ENCODE measurements around the gene MRPL58. TPM values are rescaled to one million over a fixed set of nuclear protein-coding genes. Genes with fewer than 3 reads are reported as not detected.
A peak's percentile ranks its signal among the peaks of the same experiment; 100 is the strongest.
"Not testable (repeated sequence)": the region's sequence is repeated elsewhere in the genome, so short reads cannot be mapped to it uniquely, and the experiment has no call there.

Gene MRPL58
- total and polyA plus RNA-seq, 2 experiments from 2014 or later: 38.0 to 66.7 TPM

DNA sequence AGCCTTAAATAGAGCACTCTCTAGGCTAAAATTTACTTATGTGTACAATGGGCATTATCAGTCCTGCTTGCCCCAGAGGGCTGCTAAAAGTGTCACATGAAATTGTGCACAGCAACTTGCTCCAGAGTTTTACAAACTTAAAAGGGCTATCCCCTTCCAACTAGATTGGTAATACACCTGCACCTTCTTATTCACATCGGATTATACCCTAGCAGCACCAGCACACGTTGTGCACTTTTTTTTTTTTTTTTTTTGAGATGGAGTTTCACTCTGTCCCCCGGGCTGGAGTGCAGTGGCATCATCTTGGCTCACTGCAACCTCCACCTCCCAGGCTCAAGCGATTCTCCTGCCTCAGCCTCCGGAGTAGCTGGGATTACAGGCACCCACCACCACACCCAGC is 31.3 kb downstream of the MRPL58 start:
- H3K4me1 ChIP-seq (ENCODE audit: insufficient read depth): peaks cover 39% of the 10 kb centered on the region
- H3K9me2 ChIP-seq (ENCODE audit: insufficient read depth); H3K27me3 ChIP-seq (ENCODE audit: insufficient read depth); H3K4me3 ChIP-seq; ATAC-seq; H2AFZ ChIP-seq; DNase-seq (ENCODE audit: low spot score); H3K9me3 Mint-ChIP-seq: not testable (repeated sequence)
- peak overlapping the region; percentile 45; the same call in 2 of the 3 replicates for H3K4me3 Mint-ChIP-seq
- H3F3A ChIP-seq (replicated peaks; ENCODE audit: low read depth): peaks cover 51% of the 10 kb centered on the region
- H3K4me2 ChIP-seq: peak overlapping the region; percentile 67
- H4K20me1 ChIP-seq (replicated peaks; ENCODE audit: insufficient read depth): peaks cover 12% of the 10 kb centered on the region
- peaks cover 19% of the 10 kb centered on the region for H3K36me3 ChIP-seq (ENCODE audit: insufficient read depth)
- peaks cover 50% of the 10 kb centered on the region for H3K79me2 ChIP-seq (replicated peaks; ENCODE audit: insufficient read depth)
- H3K36me3 Mint-ChIP-seq (ENCODE audit: low read depth): peaks cover 47% of the 10 kb centered on the region
- peaks cover 44% of the 10 kb centered on the region for H3K4me1 Mint-ChIP-seq
- peak overlapping the region; percentile 65; the same call in 1 of the 2 replicates for H3K27ac Mint-ChIP-seq
- peak overlapping the region; percentile 95 for H3K27ac ChIP-seq (ENCODE audit: low read depth)
- peaks cover 14% of the 10 kb centered on the region for H3K27me3 Mint-ChIP-seq (ENCODE audit: insufficient read depth, low read depth, poor library complexity)

DNA sequence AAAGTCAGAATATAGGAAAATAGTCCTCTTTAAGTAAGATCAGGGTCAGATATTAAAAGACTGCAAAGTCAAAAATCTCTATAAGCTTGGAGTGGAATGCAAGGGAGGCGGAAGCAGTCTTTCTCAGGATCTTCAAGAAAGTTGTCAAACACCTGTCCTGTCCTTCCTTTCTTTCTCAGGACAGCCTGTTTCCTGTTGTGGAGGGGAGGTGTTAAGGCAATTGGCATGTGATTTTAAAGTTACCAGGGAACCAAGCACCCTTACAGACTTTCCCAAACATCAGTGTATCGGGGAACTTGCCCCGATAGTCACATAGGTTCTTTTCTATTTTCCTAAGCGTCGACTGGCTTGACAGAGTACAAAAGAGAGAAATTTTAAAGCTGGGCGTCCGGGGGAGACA is 32.2 kb downstream of the MRPL58 start:
- peaks cover 50% of the 10 kb centered on the region for H3K4me1 Mint-ChIP-seq
- peak; percentile 60 for DNase-seq (ENCODE audit: low spot score)
- Histone ChIP-seq H3K79me2 (replicated peaks; ENCODE audit: insufficient read depth) (peaks cover 59% of the 10 kb centered on the region), H4K20me1 (replicated peaks; ENCODE audit: insufficient read depth) (peaks cover 18% of the 10 kb centered on the region), H3K27ac (ENCODE audit: low read depth) (peak overlapping the region; percentile 95), H3K4me1 (ENCODE audit: insufficient read depth) (peaks cover 40% of the 10 kb centered on the region), H3F3A (replicated peaks; ENCODE audit: low read depth) (peaks cover 53% of the 10 kb centered on the region), H2AFZ (no peak overlapping the region), H3K4me2 (peak overlapping the region; percentile 88), H3K27me3 (ENCODE audit: insufficient read depth) (no peaks in the 10 kb centered on the region), H3K9me2 (ENCODE audit: insufficient read depth) (no peaks in the 10 kb centered on the region), H3K36me3 (ENCODE audit: insufficient read depth) (peaks cover 12% of the 10 kb centered on the region; the same call in 1 of the 2 replicates), H3K4me3 (peak overlapping the region; percentile 100)
- H3K4me3 Mint-ChIP-seq: peak overlapping the region; percentile 85
- peak overlapping the region; percentile 94 for H3K27ac Mint-ChIP-seq
- H3K36me3 Mint-ChIP-seq (ENCODE audit: low read depth): peaks cover 45% of the 10 kb centered on the region
- H3K9me3 Mint-ChIP-seq: no peaks in the 10 kb centered on the region
- H3K27me3 Mint-ChIP-seq (ENCODE audit: insufficient read depth, low read depth, poor library complexity): peaks cover 14% of the 10 kb centered on the region
- ATAC-seq: no peak
- TF ChIP-seq, protein P1, sequence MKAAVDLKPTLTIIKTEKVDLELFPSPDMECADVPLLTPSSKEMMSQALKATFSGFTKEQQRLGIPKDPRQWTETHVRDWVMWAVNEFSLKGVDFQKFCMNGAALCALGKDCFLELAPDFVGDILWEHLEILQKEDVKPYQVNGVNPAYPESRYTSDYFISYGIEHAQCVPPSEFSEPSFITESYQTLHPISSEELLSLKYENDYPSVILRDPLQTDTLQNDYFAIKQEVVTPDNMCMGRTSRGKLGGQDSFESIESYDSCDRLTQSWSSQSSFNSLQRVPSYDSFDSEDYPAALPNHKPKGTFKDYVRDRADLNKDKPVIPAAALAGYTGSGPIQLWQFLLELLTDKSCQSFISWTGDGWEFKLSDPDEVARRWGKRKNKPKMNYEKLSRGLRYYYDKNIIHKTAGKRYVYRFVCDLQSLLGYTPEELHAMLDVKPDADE (IDR thresholded peaks at IDR 0.05): no peak
- no peak for TF ChIP-seq JUNB (IDR thresholded peaks at IDR 0.05; ENCODE audit: unreplicated experiment)
- TF ChIP-seq, protein P2, sequence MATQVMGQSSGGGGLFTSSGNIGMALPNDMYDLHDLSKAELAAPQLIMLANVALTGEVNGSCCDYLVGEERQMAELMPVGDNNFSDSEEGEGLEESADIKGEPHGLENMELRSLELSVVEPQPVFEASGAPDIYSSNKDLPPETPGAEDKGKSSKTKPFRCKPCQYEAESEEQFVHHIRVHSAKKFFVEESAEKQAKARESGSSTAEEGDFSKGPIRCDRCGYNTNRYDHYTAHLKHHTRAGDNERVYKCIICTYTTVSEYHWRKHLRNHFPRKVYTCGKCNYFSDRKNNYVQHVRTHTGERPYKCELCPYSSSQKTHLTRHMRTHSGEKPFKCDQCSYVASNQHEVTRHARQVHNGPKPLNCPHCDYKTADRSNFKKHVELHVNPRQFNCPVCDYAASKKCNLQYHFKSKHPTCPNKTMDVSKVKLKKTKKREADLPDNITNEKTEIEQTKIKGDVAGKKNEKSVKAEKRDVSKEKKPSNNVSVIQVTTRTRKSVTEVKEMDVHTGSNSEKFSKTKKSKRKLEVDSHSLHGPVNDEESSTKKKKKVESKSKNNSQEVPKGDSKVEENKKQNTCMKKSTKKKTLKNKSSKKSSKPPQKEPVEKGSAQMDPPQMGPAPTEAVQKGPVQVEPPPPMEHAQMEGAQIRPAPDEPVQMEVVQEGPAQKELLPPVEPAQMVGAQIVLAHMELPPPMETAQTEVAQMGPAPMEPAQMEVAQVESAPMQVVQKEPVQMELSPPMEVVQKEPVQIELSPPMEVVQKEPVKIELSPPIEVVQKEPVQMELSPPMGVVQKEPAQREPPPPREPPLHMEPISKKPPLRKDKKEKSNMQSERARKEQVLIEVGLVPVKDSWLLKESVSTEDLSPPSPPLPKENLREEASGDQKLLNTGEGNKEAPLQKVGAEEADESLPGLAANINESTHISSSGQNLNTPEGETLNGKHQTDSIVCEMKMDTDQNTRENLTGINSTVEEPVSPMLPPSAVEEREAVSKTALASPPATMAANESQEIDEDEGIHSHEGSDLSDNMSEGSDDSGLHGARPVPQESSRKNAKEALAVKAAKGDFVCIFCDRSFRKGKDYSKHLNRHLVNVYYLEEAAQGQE (IDR thresholded peaks at IDR 0.05; ENCODE audit: unreplicated experiment): no peak
- TF ChIP-seq, protein P3, sequence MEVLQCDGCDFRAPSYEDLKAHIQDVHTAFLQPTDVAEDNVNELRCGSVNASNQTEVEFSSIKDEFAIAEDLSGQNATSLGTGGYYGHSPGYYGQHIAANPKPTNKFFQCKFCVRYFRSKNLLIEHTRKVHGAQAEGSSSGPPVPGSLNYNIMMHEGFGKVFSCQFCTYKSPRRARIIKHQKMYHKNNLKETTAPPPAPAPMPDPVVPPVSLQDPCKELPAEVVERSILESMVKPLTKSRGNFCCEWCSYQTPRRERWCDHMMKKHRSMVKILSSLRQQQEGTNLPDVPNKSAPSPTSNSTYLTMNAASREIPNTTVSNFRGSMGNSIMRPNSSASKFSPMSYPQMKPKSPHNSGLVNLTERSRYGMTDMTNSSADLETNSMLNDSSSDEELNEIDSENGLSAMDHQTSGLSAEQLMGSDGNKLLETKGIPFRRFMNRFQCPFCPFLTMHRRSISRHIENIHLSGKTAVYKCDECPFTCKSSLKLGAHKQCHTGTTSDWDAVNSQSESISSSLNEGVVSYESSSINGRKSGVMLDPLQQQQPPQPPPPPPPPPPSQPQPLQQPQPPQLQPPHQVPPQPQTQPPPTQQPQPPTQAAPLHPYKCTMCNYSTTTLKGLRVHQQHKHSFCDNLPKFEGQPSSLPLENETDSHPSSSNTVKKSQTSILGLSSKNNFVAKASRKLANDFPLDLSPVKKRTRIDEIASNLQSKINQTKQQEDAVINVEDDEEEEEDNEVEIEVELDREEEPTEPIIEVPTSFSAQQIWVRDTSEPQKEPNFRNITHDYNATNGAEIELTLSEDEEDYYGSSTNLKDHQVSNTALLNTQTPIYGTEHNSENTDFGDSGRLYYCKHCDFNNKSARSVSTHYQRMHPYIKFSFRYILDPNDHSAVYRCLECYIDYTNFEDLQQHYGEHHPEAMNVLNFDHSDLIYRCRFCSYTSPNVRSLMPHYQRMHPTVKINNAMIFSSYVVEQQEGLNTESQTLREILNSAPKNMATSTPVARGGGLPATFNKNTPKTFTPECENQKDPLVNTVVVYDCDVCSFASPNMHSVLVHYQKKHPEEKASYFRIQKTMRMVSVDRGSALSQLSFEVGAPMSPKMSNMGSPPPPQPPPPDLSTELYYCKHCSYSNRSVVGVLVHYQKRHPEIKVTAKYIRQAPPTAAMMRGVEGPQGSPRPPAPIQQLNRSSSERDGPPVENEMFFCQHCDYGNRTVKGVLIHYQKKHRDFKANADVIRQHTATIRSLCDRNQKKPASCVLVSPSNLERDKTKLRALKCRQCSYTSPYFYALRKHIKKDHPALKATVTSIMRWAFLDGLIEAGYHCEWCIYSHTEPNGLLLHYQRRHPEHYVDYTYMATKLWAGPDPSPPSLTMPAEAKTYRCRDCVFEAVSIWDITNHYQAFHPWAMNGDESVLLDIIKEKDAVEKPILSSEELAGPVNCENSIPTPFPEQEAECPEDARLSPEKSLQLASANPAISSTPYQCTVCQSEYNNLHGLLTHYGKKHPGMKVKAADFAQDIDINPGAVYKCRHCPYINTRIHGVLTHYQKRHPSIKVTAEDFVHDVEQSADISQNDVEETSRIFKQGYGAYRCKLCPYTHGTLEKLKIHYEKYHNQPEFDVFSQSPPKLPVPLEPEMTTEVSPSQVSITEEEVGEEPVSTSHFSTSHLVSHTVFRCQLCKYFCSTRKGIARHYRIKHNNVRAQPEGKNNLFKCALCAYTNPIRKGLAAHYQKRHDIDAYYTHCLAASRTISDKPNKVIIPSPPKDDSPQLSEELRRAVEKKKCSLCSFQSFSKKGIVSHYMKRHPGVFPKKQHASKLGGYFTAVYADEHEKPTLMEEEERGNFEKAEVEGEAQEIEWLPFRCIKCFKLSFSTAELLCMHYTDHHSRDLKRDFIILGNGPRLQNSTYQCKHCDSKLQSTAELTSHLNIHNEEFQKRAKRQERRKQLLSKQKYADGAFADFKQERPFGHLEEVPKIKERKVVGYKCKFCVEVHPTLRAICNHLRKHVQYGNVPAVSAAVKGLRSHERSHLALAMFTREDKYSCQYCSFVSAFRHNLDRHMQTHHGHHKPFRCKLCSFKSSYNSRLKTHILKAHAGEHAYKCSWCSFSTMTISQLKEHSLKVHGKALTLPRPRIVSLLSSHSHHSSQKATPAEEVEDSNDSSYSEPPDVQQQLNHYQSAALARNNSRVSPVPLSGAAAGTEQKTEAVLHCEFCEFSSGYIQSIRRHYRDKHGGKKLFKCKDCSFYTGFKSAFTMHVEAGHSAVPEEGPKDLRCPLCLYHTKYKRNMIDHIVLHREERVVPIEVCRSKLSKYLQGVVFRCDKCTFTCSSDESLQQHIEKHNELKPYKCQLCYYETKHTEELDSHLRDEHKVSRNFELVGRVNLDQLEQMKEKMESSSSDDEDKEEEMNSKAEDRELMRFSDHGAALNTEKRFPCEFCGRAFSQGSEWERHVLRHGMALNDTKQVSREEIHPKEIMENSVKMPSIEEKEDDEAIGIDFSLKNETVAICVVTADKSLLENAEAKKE (CRISPR knock-in tag; IDR thresholded peaks at IDR 0.05): no peak
- no peak for TF ChIP-seq EZH2phosphoT487 (IDR thresholded peaks at IDR 0.05; ENCODE audit: unreplicated experiment)
- TF ChIP-seq POLR2AphosphoS5 (IDR thresholded peaks at IDR 0.05; ENCODE audit: low read depth): no peak
- no peak for TF ChIP-seq ZNF331 (CRISPR knock-in tag; IDR thresholded peaks at IDR 0.05; ENCODE audit: low read depth)
- TF ChIP-seq NANOG (IDR thresholded peaks at IDR 0.05; ENCODE audit: borderline replicate concordance): no peak
- no peak for TF ChIP-seq CREB1 (CRISPR knock-in tag; IDR thresholded peaks at IDR 0.05; ENCODE audit: low read depth)
- TF ChIP-seq STAT1 (IDR thresholded peaks at IDR 0.05; ENCODE audit: unreplicated experiment): no peak
- TF ChIP-seq EZH2 (IDR thresholded peaks at IDR 0.05; ENCODE audit: low read depth, unreplicated experiment): no peak
- TF ChIP-seq ZNF114 (CRISPR knock-in tag; IDR thresholded peaks at IDR 0.05): no peak
